K562 (cell line): Measurements from ENCODE around the gene MTRF1L. TPM values are rescaled to one million over a fixed set of nuclear protein-coding genes. Genes with fewer than 3 reads are reported as not detected.

Source experiments
- ATAC-seq: fragments of 200-7000 bp; cut with Tn5 transposase; 3 replicates; pipeline ENCODE4 v1.9.1; 2020; ENCODE audit warnings: moderate library complexity
- BruUV-seq: library from RNA; stranded (reverse); fragments of 400-500 nt; replicated peaks from 2 replicates; lab custom pipeline; 2021; lab: Mats Ljungman, UMichigan
- CTCF ChIA-PET: fragments of 300-600 bp; formaldehyde crosslinking; extraction: SDS; loops from one replicate; lab custom pipeline; 2021; ENCODE audit warnings: low intra/inter-chr PET ratio; lab: Yijun Ruan, JAX
- POLR2A ChIA-PET: fragments of 300-600, 350-650 bp; sonication (Branson Sonifier 250); formaldehyde crosslinking; extraction: SDS; loops from one replicate; lab custom pipeline; 2021; ENCODE audit warnings: antibody characterized with exemption, inconsistent platforms; lab: Yijun Ruan, JAX
- DNase-seq, 4 experiments: peaks; one replicate each; pipeline versions ENCODE4 v3.0.0 to v3.0.0-alpha.2; 2011 to 2018; ENCODE audit warnings: low spot score in 3 of 4, mixed read lengths in 3 of 4; ENCODE audit errors: extremely low read depth in 1 of 4
- FAIRE-seq: peaks from 2 replicates; lab custom pipeline; 2011; peaks lifted over from hg19 to GRCh38; lab: Jason Lieb, UNC
- H2AFZ ChIP-seq: 2 replicates; pipeline ENCODE4 v1.6.0; 2011; ENCODE audit warnings: low read depth, low read length, control low read depth, inconsistent platforms
- H3K27ac ChIP-seq: fragments of 200-600 bp; 3 replicates; pipeline ENCODE4 v1.8.0; 2011; ENCODE audit warnings: low read depth, mild to moderate bottlenecking, control low read depth, inconsistent platforms, low read length, moderate library complexity, mixed read lengths; ENCODE audit errors: extremely low read depth
- H3K27me3 ChIP-seq, 2 experiments: fragments of 300-600 bp in 1 of 2; 2 replicates in 1 of 2; 3 replicates in 1 of 2; pipeline versions ENCODE4 v1.6.0 to v1.8.0; 2011; ENCODE audit warnings: inconsistent platforms in 2 of 2, low read length in 2 of 2, mild to moderate bottlenecking in 1 of 2, mixed read lengths in 1 of 2, moderate library complexity in 1 of 2; ENCODE audit not compliant: control insufficient read depth in 2 of 2, insufficient read depth in 2 of 2
- H3K36me3 ChIP-seq: fragments of 300-600 bp; 3 replicates; pipeline ENCODE4 v1.8.0; 2011; ENCODE audit warnings: mild to moderate bottlenecking, low read length, inconsistent platforms; ENCODE audit not compliant: control insufficient read depth, insufficient read depth
- H3K4me1 ChIP-seq, 2 experiments: fragments of 200-600 bp in 1 of 2; replicated peaks in 1 of 2; 2 replicates in 1 of 2; 3 replicates in 1 of 2; pipeline versions ENCODE4 v1.5.1 to v1.8.0; 2011; ENCODE audit warnings: inconsistent platforms in 2 of 2, low read length in 2 of 2, mild to moderate bottlenecking in 1 of 2, mixed read lengths in 1 of 2, moderate library complexity in 1 of 2; ENCODE audit not compliant: control insufficient read depth in 2 of 2, insufficient read depth in 2 of 2
- H3K4me2 ChIP-seq: 2 replicates; pipeline ENCODE4 v1.6.1; 2011; ENCODE audit warnings: low read length, control low read depth, inconsistent platforms, mixed read lengths; ENCODE audit not compliant: insufficient read depth
- H3K4me3 ChIP-seq: fragments of 200-600 bp; sonication (generic), shearing (Covaris generic); 2 replicates; pipeline ENCODE4 v1.5.1; 2016; ENCODE audit warnings: control low read depth, inconsistent platforms
- H3K79me2 ChIP-seq: fragments of 200-600 bp; 3 replicates; pipeline ENCODE4 v1.8.0; 2011; ENCODE audit warnings: low read length, inconsistent platforms; ENCODE audit not compliant: control insufficient read depth, insufficient read depth
- H3K9ac ChIP-seq, 2 experiments: 2 replicates each; pipeline versions ENCODE4 v1.6.0 to v1.6.1; 2011; ENCODE audit warnings: low read depth in 2 of 2, low read length in 2 of 2, control low read depth in 1 of 2, inconsistent platforms in 1 of 2, mild to moderate bottlenecking in 1 of 2, mixed read lengths in 1 of 2; ENCODE audit not compliant: insufficient read depth in 1 of 2
- H3K9me1 ChIP-seq: one replicate; pipeline ENCODE4 v1.6.0; 2011; ENCODE audit warnings: inconsistent platforms, mild to moderate bottlenecking, low read length, moderate library complexity; ENCODE audit not compliant: control insufficient read depth, insufficient read depth
- H3K9me3 ChIP-seq: replicated peaks from 2 replicates; pipeline ENCODE4 v1.5.1; 2011; ENCODE audit warnings: low read depth, low read length, inconsistent platforms; ENCODE audit not compliant: control insufficient read depth, insufficient read depth
- H4K20me1 ChIP-seq: replicated peaks from 2 replicates; pipeline ENCODE4 v1.6.1; 2011; ENCODE audit warnings: low read length, inconsistent platforms, mixed read lengths; ENCODE audit not compliant: control insufficient read depth, insufficient read depth
- GTF2A2 ChIP-seq: IDR thresholded peaks from 2 replicates; pipeline ENCODE4 v1.6.1; 2016; ENCODE audit warnings: mild to moderate bottlenecking, missing genetic modification characterization, missing compliant biosample characterization
- MCM2 ChIP-seq: fragments of 450-650 bp; IDR thresholded peaks from 2 replicates; pipeline ENCODE4 v1.6.1; 2017; ENCODE audit warnings: low read depth, mild to moderate bottlenecking
- NONO ChIP-seq, 2 experiments: fragments of 200-400 bp in 1 of 2; fragments of 450-650 bp in 1 of 2; formaldehyde crosslinking in 1 of 2; IDR thresholded peaks; 2 replicates each; pipeline ENCODE4 v1.6.1; 2017; ENCODE audit warnings: low read depth in 2 of 2, mild to moderate bottlenecking in 2 of 2, moderate library complexity in 2 of 2, low read length in 1 of 2
- ZC3H11A ChIP-seq: IDR thresholded peaks from 2 replicates; pipeline ENCODE4 v1.6.1; 2012; ENCODE audit warnings: low read depth, low read length, improper control_type of control experiment
- WGBS: fragments of 100-300 bp; shearing (Covaris generic); methylation state at CpG from one replicate; pipeline ENCODE4 v1.1.6; 2016; ENCODE audit warnings: low coverage, mixed read lengths; ENCODE audit not compliant: insufficient coverage; ENCODE audit errors: missing lambda C conversion rate; 5-methylcytosine and 5-hydroxymethylcytosine counted together
- in situ Hi-C: fragments of 300-500 bp; cut with MboI; formaldehyde crosslinking; loops from 4 replicates; pipeline ENCODE4 v1.15.0; 2018; ENCODE audit warnings: inconsistent platforms, mixed read lengths
- intact Hi-C: fragments of 100-400 bp; cut with micrococcal nuclease; formaldehyde crosslinking; loops from 2 replicates; pipeline ENCODE4 v1.14.2; 2022
- polyA plus RNA-seq, 8 experiments: library from polyadenylated mRNA; depleted of rRNA in 4 of 8; stranded (reverse) in 5 of 8; unstranded in 3 of 8; fragments of >200 nt; fragmentation: Nextera tagmentation in 2 of 8; fragmentation: Illumina TruSeq in 1 of 8; extraction: Ambion mirVana in 2 of 8; extraction: Trizol in 1 of 8; gene quantifications; 2 replicates each; pipeline versions ENCODE4 v1.2.1 to v1.2.3, GENCODE V29; 2011 to 2014; ENCODE audit warnings: inconsistent platforms in 1 of 8, missing spikeins in 1 of 8
- total RNA-seq, 7 experiments: library from RNA; depleted of rRNA in 6 of 7; stranded (reverse); fragments of >200 nt in 6 of 7; fragmentation: Illumina TruSeq in 2 of 7; extraction: Trizol in 2 of 7; gene quantifications; 2 replicates each; pipeline versions ENCODE4 v1.2.1 to v1.2.3, GENCODE V29; 2011 to 2021; ENCODE audit warnings: low replicate concordance in 1 of 7
- TF ChIP-seq, protein P1 (sequence below): fragments of 450-650 bp; formaldehyde crosslinking; IDR thresholded peaks from 2 replicates; pipeline ENCODE4 v1.4.0; 2020; ENCODE audit warnings: mild to moderate bottlenecking
- TF ChIP-seq, protein P2 (sequence below): fragments of 250-450 bp; sonication (Bioruptor Pico); IDR thresholded peaks from 2 replicates; pipeline ENCODE4 v1.5.0; 2020; ENCODE audit warnings: mild to moderate bottlenecking, borderline replicate concordance
- TF ChIP-seq, protein P3 (sequence below): fragments of 250-450 bp; sonication (Bioruptor Pico); IDR thresholded peaks from 2 replicates; pipeline ENCODE4 v1.4.0; 2020; ENCODE audit warnings: mild to moderate bottlenecking
- TF ChIP-seq, protein P4 (sequence below), 2 experiments: fragments of 150-350 bp in 1 of 2; IDR thresholded peaks; 2 replicates each; pipeline ENCODE4 v1.6.1; 2012 to 2016; ENCODE audit warnings: low read depth in 2 of 2, low read length in 2 of 2, mild to moderate bottlenecking in 1 of 2, moderate library complexity in 1 of 2
- TF ChIP-seq, protein P5 (sequence below): fragments of 250-450 bp; sonication (Bioruptor Pico); IDR thresholded peaks from 2 replicates; pipeline ENCODE4 v1.8.0; 2021; ENCODE audit warnings: borderline replicate concordance, mild to moderate bottlenecking, moderate library complexity; ENCODE audit not compliant: poor library complexity, severe bottlenecking

Gene MTRF1L
- total and polyA plus RNA-seq, 9 of the 15 experiments (the other 6 are each of a cell fraction or from before 2014, with no cell fraction given) = 10.7 to 34.0 (median 30.2) TPM

DNA sequence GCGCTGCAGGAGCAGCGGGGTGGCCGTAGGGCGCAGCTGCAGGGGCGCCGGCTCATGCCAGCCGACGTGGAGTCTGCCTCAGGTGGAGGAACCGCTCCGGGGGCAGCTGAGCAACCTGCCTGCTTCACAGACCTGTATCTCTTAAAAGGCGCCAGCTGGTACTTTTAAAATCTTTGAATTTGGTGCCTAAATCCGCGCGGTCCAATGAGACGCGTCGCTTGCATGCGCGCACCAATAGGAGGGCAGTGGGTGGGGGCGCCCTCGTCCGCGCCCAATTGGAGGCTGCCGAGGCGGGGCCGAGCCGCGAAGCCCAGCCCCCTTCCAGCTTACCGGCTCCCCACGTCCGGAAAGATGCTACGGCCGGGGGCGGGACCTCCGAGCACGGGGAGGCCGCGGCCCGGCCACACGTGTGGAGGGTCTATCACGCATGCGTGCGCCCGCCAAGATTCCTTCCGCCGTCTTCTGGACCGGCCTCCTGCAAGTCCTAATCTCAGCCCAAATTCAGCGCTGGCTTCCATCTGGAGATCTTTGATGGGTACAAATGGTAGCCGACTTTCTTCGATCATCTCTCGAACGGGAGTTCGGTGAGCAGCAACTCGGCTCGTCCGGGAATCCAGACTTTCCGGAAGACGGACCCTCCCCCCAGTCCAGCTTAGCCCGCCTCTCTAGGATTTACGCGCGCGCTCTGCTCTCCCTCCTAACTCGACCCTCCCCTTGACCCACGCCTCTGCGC is 19.4 kb downstream of the MTRF1L start, which contains the start of gene FBXO5:
FBXO5 (minus strand) TSS at position 138 of the 733 bp plus-strand sequence; CDS start at position 56, 82 bp downstream.
- CTCF ChIA-PET = no interaction called here
- intact Hi-C loops = loop anchor here (2.0 to 10.0 kb wide), 4 partner anchors 20 to 1752 kb away; partner anchors contain the start of genes MTRF1L, RMND1, SCAF8 and ZBTB2
- Histone ChIP-seq H3K9ac (peak within 1 kb of the TSS; percentile 97 to 98), H3K27ac (peak within 1 kb of the TSS; percentile 94), H4K20me1 (peaks cover 14% of the 10 kb centered on the region), H2AFZ (peak within 1 kb of the TSS; percentile 99), H3K36me3 (peaks cover 55% of the 10 kb centered on the region), H3K4me3 (peak within 1 kb of the TSS; percentile 99), H3K9me1 (no peaks in the 10 kb centered on the region), H3K27me3 (no peaks in the 10 kb centered on the region), H3K79me2 (peaks cover 89% of the 10 kb centered on the region), H3K9me3 (no peaks in the 10 kb centered on the region), H3K4me2 (peak within 1 kb of the TSS; percentile 97), H3K4me1 (peaks cover 9 to 23% of the 10 kb centered on the region in 2 experiments)
- WGBS = under 1% methylated on average over 62 of the region's 66 CpGs
- ATAC-seq = peak; percentile 88
- POLR2A ChIA-PET = interaction anchor here (0.6 to 3.9 kb wide), 17 partner anchors 10 to 1531 kb away, joined by 3 to 37 read pairs (median 3); no protein-coding TSS in a partner anchor
- peak; percentile 77 for FAIRE-seq
- DNase-seq = peak; percentile 94 to 99 (median 98)
- in situ Hi-C loops = loop anchor here (25.0 kb wide), 2 partner anchors 1529 to 1571 kb away; partner anchors contain the start of gene CNKSR3
- BruUV-seq = no TSS peak
- TF ChIP-seq ZC3H11A = no peak
- TF ChIP-seq, protein P1, sequence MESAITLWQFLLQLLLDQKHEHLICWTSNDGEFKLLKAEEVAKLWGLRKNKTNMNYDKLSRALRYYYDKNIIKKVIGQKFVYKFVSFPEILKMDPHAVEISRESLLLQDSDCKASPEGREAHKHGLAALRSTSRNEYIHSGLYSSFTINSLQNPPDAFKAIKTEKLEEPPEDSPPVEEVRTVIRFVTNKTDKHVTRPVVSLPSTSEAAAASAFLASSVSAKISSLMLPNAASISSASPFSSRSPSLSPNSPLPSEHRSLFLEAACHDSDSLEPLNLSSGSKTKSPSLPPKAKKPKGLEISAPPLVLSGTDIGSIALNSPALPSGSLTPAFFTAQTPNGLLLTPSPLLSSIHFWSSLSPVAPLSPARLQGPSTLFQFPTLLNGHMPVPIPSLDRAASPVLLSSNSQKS = 0 out of 2 replicates have a peak, but pooled peaks have one; percentile 28
- TF ChIP-seq, protein P2, sequence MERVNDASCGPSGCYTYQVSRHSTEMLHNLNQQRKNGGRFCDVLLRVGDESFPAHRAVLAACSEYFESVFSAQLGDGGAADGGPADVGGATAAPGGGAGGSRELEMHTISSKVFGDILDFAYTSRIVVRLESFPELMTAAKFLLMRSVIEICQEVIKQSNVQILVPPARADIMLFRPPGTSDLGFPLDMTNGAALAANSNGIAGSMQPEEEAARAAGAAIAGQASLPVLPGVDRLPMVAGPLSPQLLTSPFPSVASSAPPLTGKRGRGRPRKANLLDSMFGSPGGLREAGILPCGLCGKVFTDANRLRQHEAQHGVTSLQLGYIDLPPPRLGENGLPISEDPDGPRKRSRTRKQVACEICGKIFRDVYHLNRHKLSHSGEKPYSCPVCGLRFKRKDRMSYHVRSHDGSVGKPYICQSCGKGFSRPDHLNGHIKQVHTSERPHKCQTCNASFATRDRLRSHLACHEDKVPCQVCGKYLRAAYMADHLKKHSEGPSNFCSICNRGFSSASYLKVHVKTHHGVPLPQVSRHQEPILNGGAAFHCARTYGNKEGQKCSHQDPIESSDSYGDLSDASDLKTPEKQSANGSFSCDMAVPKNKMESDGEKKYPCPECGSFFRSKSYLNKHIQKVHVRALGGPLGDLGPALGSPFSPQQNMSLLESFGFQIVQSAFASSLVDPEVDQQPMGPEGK (CRISPR knock-in tag) = no peak
- TF ChIP-seq, protein P3, sequence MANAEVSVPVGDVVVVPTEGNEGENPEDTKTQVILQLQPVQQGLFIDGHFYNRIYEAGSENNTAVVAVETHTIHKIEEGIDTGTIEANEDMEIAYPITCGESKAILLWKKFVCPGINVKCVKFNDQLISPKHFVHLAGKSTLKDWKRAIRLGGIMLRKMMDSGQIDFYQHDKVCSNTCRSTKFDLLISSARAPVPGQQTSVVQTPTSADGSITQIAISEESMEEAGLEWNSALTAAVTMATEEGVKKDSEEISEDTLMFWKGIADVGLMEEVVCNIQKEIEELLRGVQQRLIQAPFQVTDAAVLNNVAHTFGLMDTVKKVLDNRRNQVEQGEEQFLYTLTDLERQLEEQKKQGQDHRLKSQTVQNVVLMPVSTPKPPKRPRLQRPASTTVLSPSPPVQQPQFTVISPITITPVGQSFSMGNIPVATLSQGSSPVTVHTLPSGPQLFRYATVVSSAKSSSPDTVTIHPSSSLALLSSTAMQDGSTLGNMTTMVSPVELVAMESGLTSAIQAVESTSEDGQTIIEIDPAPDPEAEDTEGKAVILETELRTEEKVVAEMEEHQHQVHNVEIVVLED (CRISPR knock-in tag) = no peak; the same call in 1 of the 2 replicates
- no peak for TF ChIP-seq MCM2
- peak in 1 of 2 experiments; percentile 96; a peak in 2 of 4 replicates for TF ChIP-seq NONO (IDR thresholded peaks at IDR 0.05; ENCODE audit: low read depth in 2 of 2, low read length in 1 of 2)
- TF ChIP-seq, protein P4, sequence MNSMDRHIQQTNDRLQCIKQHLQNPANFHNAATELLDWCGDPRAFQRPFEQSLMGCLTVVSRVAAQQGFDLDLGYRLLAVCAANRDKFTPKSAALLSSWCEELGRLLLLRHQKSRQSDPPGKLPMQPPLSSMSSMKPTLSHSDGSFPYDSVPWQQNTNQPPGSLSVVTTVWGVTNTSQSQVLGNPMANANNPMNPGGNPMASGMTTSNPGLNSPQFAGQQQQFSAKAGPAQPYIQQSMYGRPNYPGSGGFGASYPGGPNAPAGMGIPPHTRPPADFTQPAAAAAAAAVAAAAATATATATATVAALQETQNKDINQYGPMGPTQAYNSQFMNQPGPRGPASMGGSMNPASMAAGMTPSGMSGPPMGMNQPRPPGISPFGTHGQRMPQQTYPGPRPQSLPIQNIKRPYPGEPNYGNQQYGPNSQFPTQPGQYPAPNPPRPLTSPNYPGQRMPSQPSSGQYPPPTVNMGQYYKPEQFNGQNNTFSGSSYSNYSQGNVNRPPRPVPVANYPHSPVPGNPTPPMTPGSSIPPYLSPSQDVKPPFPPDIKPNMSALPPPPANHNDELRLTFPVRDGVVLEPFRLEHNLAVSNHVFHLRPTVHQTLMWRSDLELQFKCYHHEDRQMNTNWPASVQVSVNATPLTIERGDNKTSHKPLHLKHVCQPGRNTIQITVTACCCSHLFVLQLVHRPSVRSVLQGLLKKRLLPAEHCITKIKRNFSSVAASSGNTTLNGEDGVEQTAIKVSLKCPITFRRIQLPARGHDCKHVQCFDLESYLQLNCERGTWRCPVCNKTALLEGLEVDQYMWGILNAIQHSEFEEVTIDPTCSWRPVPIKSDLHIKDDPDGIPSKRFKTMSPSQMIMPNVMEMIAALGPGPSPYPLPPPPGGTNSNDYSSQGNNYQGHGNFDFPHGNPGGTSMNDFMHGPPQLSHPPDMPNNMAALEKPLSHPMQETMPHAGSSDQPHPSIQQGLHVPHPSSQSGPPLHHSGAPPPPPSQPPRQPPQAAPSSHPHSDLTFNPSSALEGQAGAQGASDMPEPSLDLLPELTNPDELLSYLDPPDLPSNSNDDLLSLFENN (IDR thresholded peaks at IDR 0.05; ENCODE audit: low read depth in 2 of 2, low read length in 2 of 2) = no peak
- TF ChIP-seq GTF2A2 = no peak
- TF ChIP-seq, protein P5, sequence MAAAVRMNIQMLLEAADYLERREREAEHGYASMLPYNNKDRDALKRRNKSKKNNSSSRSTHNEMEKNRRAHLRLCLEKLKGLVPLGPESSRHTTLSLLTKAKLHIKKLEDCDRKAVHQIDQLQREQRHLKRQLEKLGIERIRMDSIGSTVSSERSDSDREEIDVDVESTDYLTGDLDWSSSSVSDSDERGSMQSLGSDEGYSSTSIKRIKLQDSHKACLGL (CRISPR knock-in tag) = peak; percentile 76
